Measurements from ENCODE around the gene MARK2.

DNA sequence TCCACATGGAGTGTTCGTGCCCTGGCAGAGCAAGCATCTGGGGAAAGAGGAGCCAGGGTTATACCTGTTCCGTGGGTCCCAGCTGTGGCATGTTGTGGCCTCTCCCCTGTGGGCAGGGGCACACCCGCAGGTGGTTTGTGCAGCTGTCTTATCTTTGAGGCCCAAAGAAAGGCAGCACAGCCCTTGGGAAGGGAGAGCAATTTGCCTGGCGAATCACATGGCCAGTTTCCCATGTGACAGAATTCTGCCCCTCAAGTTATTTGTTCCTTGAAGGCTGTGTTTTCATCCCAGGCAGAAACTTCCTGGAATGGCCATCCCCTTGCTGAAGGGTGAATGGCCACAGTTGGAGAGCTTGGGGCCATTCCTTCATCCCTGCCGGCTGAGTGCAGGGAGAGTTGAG lies 119.1 kb downstream of the MARK2 start:
- TF ChIP-seq EZH2 (IDR thresholded peaks at IDR 0.05; ENCODE audit: low read length), result no peak
- TF ChIP-seq, protein P1, sequence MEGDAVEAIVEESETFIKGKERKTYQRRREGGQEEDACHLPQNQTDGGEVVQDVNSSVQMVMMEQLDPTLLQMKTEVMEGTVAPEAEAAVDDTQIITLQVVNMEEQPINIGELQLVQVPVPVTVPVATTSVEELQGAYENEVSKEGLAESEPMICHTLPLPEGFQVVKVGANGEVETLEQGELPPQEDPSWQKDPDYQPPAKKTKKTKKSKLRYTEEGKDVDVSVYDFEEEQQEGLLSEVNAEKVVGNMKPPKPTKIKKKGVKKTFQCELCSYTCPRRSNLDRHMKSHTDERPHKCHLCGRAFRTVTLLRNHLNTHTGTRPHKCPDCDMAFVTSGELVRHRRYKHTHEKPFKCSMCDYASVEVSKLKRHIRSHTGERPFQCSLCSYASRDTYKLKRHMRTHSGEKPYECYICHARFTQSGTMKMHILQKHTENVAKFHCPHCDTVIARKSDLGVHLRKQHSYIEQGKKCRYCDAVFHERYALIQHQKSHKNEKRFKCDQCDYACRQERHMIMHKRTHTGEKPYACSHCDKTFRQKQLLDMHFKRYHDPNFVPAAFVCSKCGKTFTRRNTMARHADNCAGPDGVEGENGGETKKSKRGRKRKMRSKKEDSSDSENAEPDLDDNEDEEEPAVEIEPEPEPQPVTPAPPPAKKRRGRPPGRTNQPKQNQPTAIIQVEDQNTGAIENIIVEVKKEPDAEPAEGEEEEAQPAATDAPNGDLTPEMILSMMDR (optimal IDR thresholded peaks at IDR 0.05 in 1 of 3, IDR thresholded peaks at IDR 0.05 in 1 of 3, conservative IDR thresholded peaks at IDR 0.05 in 1 of 3; ENCODE audit: extremely low read depth in 1 of 3, insufficient read depth in 2 of 3, low read length in 3 of 3), result no peak

Data from keratinocyte (primary cell).